HG03571 (cell line): Measurements from ENCODE around the gene VSIG10.

ENCODE experiments used
- ATAC-seq: cut with Tn5 transposase; IDR thresholded peaks from one replicate; pipeline ENCODE4 v1.9.1; 2021; ENCODE audit not compliant: unreplicated experiment

Gene VSIG10

DNA sequence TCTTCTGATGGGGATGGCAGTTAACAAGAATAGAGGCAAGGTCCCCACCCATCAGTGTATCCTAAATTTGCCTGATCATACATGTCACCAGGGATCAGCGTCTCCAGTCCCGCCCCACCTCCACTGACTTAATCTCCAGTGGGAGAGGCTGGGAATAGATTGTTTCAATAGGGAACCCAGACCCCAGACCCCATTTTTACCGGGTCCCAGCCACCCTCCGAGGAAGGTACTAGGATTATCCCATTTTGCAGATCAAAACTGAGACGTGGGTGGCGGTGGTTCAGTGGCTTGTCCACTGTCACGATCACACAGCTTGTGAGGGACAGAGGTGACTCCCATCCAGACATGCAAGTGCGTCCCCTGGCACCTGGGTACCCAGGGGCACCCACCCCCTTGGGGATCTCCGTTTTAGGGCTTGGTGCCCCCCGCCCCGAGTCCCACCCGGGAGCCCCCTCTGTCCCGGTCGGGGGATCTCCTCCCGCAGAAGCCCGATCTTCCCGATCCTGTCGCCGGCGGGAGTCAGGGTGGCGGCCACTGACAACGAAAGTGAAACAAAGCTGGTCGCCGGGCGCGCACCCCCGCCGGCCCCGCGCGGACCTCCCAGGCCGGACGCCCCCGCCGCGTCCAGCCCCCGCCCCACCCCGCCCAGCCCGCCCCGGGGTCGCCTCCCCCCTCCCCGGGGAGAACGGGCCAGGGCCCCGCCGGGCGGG is 43.4 kb downstream of the VSIG10 start:
- ATAC-seq, result peak; percentile 37

DNA sequence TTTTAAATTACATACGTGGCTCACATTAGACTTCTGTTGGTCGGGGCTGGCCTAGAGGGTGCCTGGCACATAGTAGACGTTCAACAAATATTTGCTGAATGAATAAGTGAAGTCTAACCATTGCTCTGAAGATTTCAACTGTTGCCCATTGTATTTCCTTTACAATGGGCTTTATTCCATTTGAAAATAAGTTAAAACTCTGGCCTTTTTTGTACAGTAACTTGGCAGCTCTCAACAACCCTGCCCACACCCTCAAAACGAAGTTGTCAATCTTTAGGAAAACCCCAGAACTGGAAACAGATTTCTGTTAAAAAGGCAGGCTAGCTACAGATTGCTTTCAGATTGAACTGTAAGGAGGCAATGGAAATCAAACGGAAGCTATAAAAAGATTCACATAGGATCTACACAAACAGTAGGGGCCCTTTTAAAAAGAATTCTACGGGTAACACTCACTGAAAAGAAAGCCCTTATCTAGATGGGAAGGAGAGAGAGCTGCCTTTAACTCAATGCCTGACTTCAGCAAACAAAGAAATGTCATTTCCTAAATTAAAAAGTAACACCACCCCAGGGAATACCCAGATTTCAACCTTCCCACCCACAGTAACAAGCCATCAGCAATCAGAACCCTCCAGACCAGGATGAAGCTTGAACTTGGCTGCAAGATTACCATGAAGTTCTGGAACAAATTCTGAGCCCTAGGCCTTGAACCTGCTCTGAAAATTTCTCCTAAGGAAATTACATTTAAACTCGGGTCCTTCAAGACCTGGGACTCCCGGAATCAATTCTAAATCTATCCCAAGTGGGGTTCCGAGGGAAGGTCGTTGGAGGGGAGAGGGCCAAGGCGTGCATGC is 44.2 kb downstream of the VSIG10 start:
- no peak for ATAC-seq

- no peak for ATAC-seq
Measured at GRCh38 chr12:118058881-118059280, 44.9 kb downstream of the VSIG10 start.

DNA sequence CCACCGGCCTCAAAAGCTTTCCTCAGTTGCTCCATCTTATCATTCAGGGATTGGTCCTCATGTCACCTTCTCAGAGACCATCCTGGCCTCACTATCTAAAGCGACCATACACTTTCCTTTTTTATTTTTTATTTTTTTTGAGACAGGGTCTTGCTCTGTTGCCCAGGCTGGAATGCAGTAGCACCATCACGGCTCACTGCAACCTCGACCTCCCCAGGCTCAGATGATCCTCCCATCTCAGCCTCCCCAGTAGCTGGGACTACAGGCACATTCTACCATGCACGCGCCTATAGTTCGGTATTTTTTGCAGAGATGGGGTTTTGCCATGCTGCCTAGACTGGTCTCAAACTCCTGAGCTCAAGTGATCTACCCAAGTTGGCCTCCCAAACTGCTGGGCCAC is 45.6 kb downstream of the VSIG10 start:
- ATAC-seq, result no peak

- ATAC-seq, result no peak
Measured at GRCh38 chr12:118055865-118056773, 47.7 kb downstream of the VSIG10 start.

GRCh38 chr12:118055144-118055557 is 48.7 kb downstream of the VSIG10 start:
- ATAC-seq, result peak; percentile 85

DNA sequence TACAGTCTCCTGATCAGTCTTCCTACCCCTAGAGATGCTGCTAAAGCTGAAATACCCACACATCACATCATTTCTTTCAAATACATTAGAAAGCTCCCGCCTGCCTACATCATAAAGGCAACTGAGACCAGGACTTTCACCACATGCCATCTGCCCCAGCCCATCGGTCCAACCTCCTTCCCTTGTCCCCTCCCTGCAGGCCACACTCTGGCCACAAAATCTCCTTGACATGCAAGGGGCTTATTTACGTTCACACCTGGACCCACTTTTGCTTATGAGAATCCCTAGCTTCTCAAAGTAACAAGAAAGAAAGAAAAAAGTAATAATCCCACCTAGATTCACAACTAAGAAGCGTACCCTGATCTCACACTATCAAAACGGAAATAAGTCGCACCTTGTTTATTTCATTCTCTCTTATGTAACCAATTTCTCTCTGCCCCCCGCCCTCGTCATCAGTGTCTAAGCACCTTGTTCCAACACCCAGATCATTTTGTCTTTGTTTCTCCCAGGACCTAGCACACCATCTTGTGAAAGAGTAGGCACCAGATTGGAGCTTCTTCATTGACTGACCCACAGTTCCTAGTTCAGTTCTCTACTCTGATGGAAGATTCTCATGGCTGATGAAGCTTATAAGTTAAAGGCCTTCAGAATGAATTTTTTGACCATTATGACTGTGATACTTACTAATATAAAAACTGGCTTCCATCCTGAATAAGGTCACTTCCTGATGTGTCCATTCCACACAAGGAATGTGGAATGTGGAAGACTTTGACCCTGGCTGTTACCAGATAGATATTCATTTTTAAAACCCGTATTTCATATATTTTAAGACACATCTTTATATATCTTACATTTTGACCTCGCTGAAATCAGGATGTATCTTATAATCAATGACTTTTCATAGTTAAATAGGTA is 50.5 kb downstream of the VSIG10 start:
- no peak for ATAC-seq

- no peak for ATAC-seq
Measured at GRCh38 chr12:118052324-118053070, 51.3 kb downstream of the VSIG10 start.

DNA sequence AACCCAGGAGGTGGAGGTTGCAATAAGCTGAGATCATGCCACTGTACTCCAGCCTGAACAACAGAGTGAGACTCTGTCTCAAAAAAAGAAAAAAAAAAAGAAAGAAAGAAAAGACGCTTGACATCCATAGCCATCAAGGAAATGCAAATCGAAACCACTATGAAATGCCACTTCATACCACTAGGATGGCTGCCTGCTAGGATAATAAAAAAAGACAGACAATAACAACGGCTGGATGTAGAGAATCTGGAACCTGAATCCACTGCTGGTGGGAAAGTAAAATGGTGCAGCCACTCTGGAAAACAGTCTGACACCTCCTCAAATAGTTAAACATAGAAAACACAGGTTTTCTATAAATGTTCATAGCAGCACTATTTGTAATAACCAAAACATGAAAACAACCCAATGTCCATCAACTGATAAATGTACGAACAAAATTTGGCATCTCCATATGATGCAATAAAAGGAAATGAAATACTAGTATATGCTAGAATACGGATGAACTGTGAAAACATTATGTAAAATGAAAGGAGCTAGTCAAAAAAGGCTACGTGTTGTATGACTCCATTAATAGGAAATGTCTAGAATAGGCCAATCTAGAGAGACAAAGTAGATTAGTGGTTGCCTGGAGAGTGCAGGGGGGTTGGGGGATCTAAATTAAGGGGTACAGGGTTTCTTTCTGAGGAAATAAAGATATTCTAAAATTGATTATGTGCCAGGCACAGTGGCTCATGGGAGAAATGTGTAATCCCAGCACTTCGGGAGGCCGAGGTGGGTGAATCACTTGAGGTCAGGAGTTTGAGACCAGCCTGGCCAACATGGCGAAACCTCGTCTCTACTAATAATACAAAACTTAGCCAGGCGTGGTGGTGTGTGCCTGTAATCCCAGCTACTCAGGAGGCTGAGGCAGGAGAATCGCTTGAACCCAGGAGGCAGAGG is 52.6 kb downstream of the VSIG10 start:
- ATAC-seq, result no peak

GRCh38 chr12:118046430-118046829 is 57.4 kb downstream of the VSIG10 start:
- no peak for ATAC-seq

DNA sequence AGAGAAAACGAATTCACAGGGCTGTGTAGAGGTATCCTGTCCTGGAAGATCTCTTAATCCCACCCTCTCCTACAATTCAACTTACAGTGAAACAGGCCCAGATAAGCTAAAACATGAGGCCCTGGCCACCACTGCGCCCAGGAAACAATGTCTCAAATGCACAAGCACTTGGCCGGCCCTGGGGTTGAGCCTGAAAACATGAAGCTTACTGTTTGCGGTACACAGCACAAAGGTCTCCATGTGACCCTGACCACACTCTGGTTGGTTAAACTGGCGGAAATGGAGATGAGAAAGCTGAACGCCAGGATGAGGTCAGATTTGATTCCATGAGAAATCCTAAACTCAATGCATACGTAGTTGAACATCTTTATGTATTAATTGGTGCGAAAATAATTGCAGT is 59.2 kb downstream of the VSIG10 start:
- no peak for ATAC-seq

DNA sequence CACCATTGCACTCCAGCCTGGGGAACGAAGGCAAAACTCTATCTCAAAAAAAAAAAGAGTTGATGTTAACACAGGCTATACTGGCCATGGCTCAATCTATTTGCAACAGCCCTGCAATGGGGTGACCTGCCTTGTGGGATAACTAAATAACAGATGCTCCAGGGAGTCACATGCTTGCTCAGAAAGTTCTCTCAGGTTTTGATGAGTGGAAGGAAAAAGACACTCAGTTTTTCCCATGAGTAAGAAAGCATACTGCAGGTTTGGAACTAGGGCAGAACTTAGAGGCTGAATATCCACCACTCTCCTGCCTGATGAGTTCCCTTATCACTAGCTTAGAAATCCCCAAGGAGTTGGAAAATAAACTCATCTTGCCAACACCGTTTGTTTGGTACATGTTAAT is 59.7 kb downstream of the VSIG10 start:
- no peak for ATAC-seq

- no peak for ATAC-seq
Measured at GRCh38 chr12:118042091-118042490, 61.7 kb downstream of the VSIG10 start.

- ATAC-seq, result no peak
Measured at GRCh38 chr12:118038137-118038536, 65.7 kb downstream of the VSIG10 start.

DNA sequence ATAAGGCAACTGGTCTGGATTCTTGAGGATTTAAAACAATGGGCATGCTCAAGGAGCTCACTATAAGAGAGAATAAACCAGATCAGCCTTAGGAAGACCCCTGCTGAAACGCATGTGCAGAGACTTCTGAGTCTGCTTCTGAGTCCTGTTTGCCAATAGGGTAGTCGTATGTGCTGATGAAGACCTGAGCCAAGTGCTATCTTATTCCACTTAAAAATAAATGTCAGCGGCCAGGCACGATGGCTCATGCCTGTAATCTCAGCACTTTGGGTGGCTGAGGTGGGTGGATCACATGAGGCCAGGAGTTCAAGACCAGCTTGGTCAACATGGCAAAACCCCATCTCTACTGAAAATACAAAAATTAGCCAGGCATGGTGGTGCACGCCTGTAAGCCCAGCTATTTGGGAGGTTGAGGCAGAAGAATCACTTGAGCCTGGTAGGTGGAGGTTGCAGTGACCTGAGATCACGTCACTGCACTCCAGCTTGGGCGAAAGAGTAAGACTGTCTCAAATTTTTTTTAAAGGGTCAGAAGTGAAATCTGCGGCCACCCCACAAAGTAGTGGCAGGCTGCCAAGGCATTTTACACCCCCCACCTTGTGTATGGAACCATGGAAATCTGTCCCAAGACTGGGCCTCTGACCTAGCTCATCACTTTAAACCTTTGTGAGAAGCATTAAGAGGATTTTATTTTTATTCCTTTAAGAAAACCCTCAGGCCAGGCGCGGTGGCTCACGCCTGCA is 67.0 kb downstream of the VSIG10 start:
- no peak for ATAC-seq

DNA sequence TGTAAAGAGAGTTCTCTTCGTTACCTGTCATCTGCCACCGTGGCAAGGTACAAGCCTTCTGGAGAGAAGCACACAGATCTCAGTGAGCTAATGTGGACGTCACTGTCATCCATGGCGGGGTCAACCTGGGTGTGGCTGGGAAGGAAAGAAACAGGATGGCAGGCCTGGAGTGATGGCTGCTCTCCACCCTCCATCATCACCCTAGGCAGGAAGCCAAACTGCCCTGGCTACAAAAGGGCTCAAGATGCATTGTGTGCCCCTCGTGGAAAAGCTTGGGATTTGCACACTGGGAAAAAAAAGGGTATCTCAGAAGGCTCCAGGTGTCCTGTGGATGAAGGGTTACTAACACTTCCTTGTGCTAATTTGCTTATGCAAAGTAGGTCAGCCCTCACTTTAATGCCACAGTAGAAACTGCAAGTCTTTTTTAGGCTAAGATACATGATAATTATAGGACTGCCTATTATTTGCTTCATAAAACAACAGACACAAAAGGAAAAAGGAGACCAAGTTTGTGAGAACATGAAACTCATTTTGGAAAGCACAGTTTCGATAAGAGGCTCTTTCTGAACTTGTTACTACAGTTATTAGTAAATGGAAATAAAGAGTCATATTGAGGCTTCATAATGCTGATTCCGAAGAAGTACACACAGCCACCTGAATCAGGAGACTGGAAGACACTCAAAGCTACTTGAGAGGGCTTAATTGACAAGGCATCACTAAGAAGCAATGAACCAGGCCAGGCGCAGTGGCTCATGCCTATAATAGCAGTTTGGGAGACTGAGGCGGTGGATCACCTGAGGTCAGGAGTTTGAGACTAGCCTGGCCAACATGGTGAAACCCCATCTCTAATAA is 68.4 kb downstream of the VSIG10 start:
- ATAC-seq, result peak; percentile 77
